OCI-LY1 (cell line): Measurements from ENCODE around the gene ZDHHC12.

ENCODE experiments used
- CTCF ChIP-seq: fragments of 200-600 bp; sonication (generic), shearing (Covaris generic); IDR thresholded peaks from 2 replicates; pipeline ENCODE4 v1.5.1; 2017; ENCODE audit warnings: mild to moderate bottlenecking, antibody characterized with exemption, low read length, moderate library complexity, mixed read lengths
- EZH2 ChIP-seq: fragments of 200-600 bp; sonication (generic), shearing (Covaris generic); IDR thresholded peaks from 2 replicates; pipeline ENCODE4 v1.8.0; 2017; ENCODE audit warnings: borderline replicate concordance, mixed run types, mild to moderate bottlenecking, antibody characterized with exemption, low read length, moderate library complexity, mixed read lengths

- TF ChIP-seq CTCF (no peak), EZH2 (no peak)
These were observed 9.1 kb downstream of the ZDHHC12 start for GRCh38 chr9:128714586-128715435.
